Naive B cell (primary cell): ENCODE data around the gene CHST3. TPM values are rescaled to one million over a fixed set of nuclear protein-coding genes. Genes with fewer than 3 reads are reported as not detected.

Experiments
- ATAC-seq, 2 donors: fragments of 150-1000 bp; cut with Tn5 transposase; 2 replicates each; pipeline ENCODE4 v1.10.0; 2021; ENCODE audit warnings: low read depth in 2 of 2, mild to moderate bottlenecking in 2 of 2, moderate library complexity in 2 of 2
- DNase-seq: peaks from one replicate; pipeline ENCODE4 v3.0.0; 2022
- H3K27ac Mint-ChIP-seq, 6 donors: one replicate each; pipeline ENCODE4 v1.8.0; 2020 to 2022; ENCODE audit warnings: mild to moderate bottlenecking in 6 of 6, mixed read lengths in 6 of 6, moderate library complexity in 5 of 6, inconsistent platforms in 2 of 6
- H3K27me3 Mint-ChIP-seq, 3 donors: one replicate each; pipeline ENCODE4 v1.8.0; 2021 to 2022; ENCODE audit warnings: mixed read lengths in 3 of 3, mild to moderate bottlenecking in 1 of 3
- H3K36me3 Mint-ChIP-seq, 2 donors: one replicate each; pipeline ENCODE4 v1.8.0; 2020 to 2022; ENCODE audit warnings: mixed read lengths in 2 of 2, inconsistent platforms in 1 of 2, mild to moderate bottlenecking in 1 of 2
- H3K4me1 Mint-ChIP-seq, 3 donors: one replicate each; pipeline ENCODE4 v1.8.0; 2020 to 2022; ENCODE audit warnings: mixed read lengths in 3 of 3, inconsistent platforms in 1 of 3, mild to moderate bottlenecking in 1 of 3, moderate library complexity in 1 of 3
- H3K4me3 Mint-ChIP-seq, 8 donors: one replicate each; pipeline ENCODE4 v1.8.0; 2020 to 2022; ENCODE audit warnings: mild to moderate bottlenecking in 8 of 8, mixed read lengths in 8 of 8, moderate library complexity in 8 of 8, inconsistent platforms in 2 of 8
- H3K9me3 Mint-ChIP-seq, 7 donors: one replicate each; pipeline ENCODE4 v1.8.0; 2020 to 2022; ENCODE audit warnings: mixed read lengths in 7 of 7, mild to moderate bottlenecking in 5 of 7, inconsistent platforms in 2 of 7, moderate library complexity in 1 of 7
- polyA plus RNA-seq, 6 donors: library from polyadenylated mRNA; unstranded; fragments of 300-500 nt; fragmentation: Illumina TruSeq; gene quantifications; one replicate each; pipeline ENCODE4 v1.2.3, GENCODE V29; 2021; ENCODE audit warnings: low read depth in 6 of 6

The CHST3 gene
- polyA plus RNA-seq, 6 donors from 2014 or later = not detected

GRCh38 chr10:71995449-71995848 is 31.3 kb downstream of the CHST3 start:
- ATAC-seq = no peak
- Mint-ChIP-seq H3K36me3 (no peaks in the 10 kb centered on the region), H3K9me3 (peaks cover 0 to 2% (median 0%) of the 10 kb centered on the region in 7 donors), H3K27ac (no peak overlapping the region), H3K27me3 (peaks cover 0 to 8% (median 6%) of the 10 kb centered on the region in 3 donors), H3K4me1 (peaks cover 0 to 27% (median 24%) of the 10 kb centered on the region in 3 donors), H3K4me3 (no peak overlapping the region)
- DNase-seq = no peak

- peaks cover 0 to 8% (median 6%) of the 10 kb centered on the region in 3 donors for H3K27me3 Mint-ChIP-seq
- ATAC-seq = no peak
- H3K27ac Mint-ChIP-seq = peak overlapping the region in 1 of 6 donors; percentile 35
- peaks cover 0 to 31% (median 29%) of the 10 kb centered on the region in 3 donors for H3K4me1 Mint-ChIP-seq
- peaks cover 0 to 2% (median 0%) of the 10 kb centered on the region in 7 donors for H3K9me3 Mint-ChIP-seq
- H3K36me3 Mint-ChIP-seq = no peaks in the 10 kb centered on the region
- no peak for DNase-seq
- H3K4me3 Mint-ChIP-seq = no peak overlapping the region
Measured at GRCh38 chr10:71995887-71996575, 31.8 kb downstream of the CHST3 start.

- Mint-ChIP-seq H3K27me3 (peaks cover 0 to 8% (median 6%) of the 10 kb centered on the region in 3 donors), H3K9me3 (peaks cover 0 to 2% (median 0%) of the 10 kb centered on the region in 7 donors), H3K4me1 (peaks cover 0 to 31% (median 29%) of the 10 kb centered on the region in 3 donors), H3K36me3 (no peaks in the 10 kb centered on the region), H3K4me3 (peak overlapping the region in 5 of 8 donors; percentile 15 to 78 (median 36)), H3K27ac (peak overlapping the region in 1 of 6 donors; percentile 67)
- peak in 1 of 2 donors; percentile 62 for ATAC-seq
- no peak for DNase-seq
Measured at GRCh38 chr10:71996592-71997371, 32.6 kb downstream of the CHST3 start.

GRCh38 chr10:71998119-71998839 is 34.1 kb downstream of the CHST3 start:
- Mint-ChIP-seq H3K9me3 (peaks cover 0 to 2% (median 0%) of the 10 kb centered on the region in 7 donors), H3K27me3 (peaks cover 0 to 6% (median 4%) of the 10 kb centered on the region in 3 donors), H3K4me1 (peaks cover 0 to 31% (median 29%) of the 10 kb centered on the region in 3 donors), H3K36me3 (no peaks in the 10 kb centered on the region), H3K27ac (peak overlapping the region in 1 of 6 donors; percentile 32), H3K4me3 (peak overlapping the region in 1 of 8 donors; percentile 51)
- ATAC-seq (no peak), DNase-seq (no peak)

GRCh38 chr10:71998840-71999194 is 34.6 kb downstream of the CHST3 start:
- H3K27ac Mint-ChIP-seq = no peak overlapping the region
- no peak for ATAC-seq

GRCh38 chr10:71999360-72000072 is 35.3 kb downstream of the CHST3 start:
- H3K27ac Mint-ChIP-seq = peak overlapping the region in 3 of 6 donors; percentile 39 to 86 (median 73)
- DNase-seq = peak; percentile 29
- H3K27me3 Mint-ChIP-seq = peaks cover 0 to 6% (median 0%) of the 10 kb centered on the region in 3 donors
- no peak for ATAC-seq
- H3K36me3 Mint-ChIP-seq = no peaks in the 10 kb centered on the region
- H3K9me3 Mint-ChIP-seq = no peaks in the 10 kb centered on the region
- H3K4me1 Mint-ChIP-seq = peaks cover 0 to 31% (median 29%) of the 10 kb centered on the region in 3 donors
- peak overlapping the region in 3 of 8 donors; percentile 12 to 86 (median 29) for H3K4me3 Mint-ChIP-seq

More at GRCh38 chr10:71998840-71999194, 34.6 kb downstream of the CHST3 start:
- no peak for DNase-seq
- peaks cover 0 to 6% (median 0%) of the 10 kb centered on the region in 3 donors for H3K27me3 Mint-ChIP-seq
- H3K4me3 Mint-ChIP-seq = no peak overlapping the region
- H3K9me3 Mint-ChIP-seq = peaks cover 0 to 2% (median 0%) of the 10 kb centered on the region in 7 donors
- peaks cover 0 to 31% (median 29%) of the 10 kb centered on the region in 3 donors for H3K4me1 Mint-ChIP-seq
- H3K36me3 Mint-ChIP-seq = no peaks in the 10 kb centered on the region

GRCh38 chr10:72000073-72001032 is 36.2 kb downstream of the CHST3 start:
- H3K27ac Mint-ChIP-seq = peak overlapping the region in 4 of 6 donors; percentile 51 to 86 (median 73)
- peak in 1 of 2 donors; percentile 83 for ATAC-seq
- peaks cover 0 to 6% (median 0%) of the 10 kb centered on the region in 3 donors for H3K27me3 Mint-ChIP-seq
- H3K4me1 Mint-ChIP-seq = peaks cover 0 to 31% (median 29%) of the 10 kb centered on the region in 3 donors
- DNase-seq = no peak
- H3K36me3 Mint-ChIP-seq = no peaks in the 10 kb centered on the region
- peak overlapping the region in 5 of 8 donors; percentile 18 to 86 (median 32) for H3K4me3 Mint-ChIP-seq
- no peaks in the 10 kb centered on the region for H3K9me3 Mint-ChIP-seq

DNA sequence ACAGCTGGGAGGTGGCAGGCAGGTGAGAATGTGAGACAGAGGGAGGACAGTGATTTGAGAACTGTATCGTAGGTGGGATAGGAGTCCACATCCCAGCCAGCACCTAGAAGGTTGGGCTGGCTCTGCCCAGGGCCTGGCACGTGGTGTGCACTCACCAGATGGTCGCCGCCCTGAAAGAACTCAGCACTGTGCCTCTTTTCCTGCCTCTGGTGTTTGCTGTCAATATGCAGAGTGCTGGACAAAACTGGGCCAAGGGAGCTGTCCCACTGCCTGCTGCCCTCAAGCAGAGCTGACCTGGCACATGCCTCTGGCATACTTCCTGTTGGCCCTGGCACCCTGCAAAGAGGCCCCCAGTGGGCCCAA is 36.8 kb downstream of the CHST3 start:
- no peaks in the 10 kb centered on the region for H3K9me3 Mint-ChIP-seq
- peaks cover 0 to 31% (median 29%) of the 10 kb centered on the region in 3 donors for H3K4me1 Mint-ChIP-seq
- no peaks in the 10 kb centered on the region for H3K36me3 Mint-ChIP-seq
- H3K27ac Mint-ChIP-seq = peak overlapping the region in 3 of 6 donors; percentile 51 to 80 (median 61)
- ATAC-seq (no peak), DNase-seq (no peak)
- no peak overlapping the region for H3K4me3 Mint-ChIP-seq
- peaks cover 0 to 6% (median 0%) of the 10 kb centered on the region in 3 donors for H3K27me3 Mint-ChIP-seq

DNA sequence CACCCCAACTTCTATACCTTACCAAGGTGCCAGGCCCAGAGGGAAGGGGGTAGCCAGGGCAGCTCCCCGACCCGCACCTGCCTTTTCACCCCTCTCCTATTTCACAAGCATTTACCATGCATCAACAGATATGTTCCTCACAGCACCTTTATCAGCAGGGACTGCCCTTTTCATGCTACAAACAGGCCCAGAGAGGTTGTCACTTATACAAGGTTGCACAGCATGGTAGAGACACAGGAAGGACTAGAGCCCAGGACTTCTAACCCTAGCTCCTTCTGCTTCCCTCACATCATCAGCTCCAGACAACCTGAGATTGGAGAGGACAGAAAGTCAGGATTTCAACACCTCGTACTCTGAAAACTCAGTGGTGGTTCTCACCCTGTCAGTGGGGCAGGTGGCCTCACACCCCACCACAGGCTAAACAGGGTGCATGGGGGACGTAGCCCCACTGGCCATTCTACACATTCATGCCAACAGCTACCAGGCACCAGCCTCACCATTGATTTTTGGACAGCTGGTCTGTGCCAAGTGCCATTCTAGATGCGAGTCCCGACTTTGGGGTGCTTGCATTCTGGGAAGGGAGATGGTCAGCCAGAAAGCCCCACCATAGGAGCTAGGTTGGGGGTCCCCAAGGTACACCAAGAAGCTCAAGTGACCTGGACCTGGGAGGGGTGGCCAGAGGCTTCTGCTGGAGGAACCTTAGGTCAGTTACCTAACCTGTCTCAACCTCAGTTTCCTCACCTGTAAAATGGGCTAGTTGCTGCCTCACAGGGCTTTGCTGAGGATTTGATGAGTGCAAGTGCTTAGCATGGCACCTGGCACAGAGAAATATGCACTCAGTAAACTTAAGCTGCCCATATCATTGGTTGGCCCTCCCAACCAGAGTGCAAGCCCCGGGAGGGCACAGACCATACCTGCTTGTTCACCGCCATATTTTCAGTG is 38.4 kb downstream of the CHST3 start:
- Mint-ChIP-seq H3K27ac (peak overlapping the region in 1 of 6 donors; percentile 75), H3K4me3 (no peak overlapping the region), H3K27me3 (peaks cover 0 to 6% (median 0%) of the 10 kb centered on the region in 3 donors), H3K36me3 (no peaks in the 10 kb centered on the region), H3K4me1 (peaks cover 0 to 27% (median 21%) of the 10 kb centered on the region in 3 donors), H3K9me3 (peaks cover 0 to 2% (median 0%) of the 10 kb centered on the region in 7 donors)
- DNase-seq (no peak), ATAC-seq (no peak)

DNA sequence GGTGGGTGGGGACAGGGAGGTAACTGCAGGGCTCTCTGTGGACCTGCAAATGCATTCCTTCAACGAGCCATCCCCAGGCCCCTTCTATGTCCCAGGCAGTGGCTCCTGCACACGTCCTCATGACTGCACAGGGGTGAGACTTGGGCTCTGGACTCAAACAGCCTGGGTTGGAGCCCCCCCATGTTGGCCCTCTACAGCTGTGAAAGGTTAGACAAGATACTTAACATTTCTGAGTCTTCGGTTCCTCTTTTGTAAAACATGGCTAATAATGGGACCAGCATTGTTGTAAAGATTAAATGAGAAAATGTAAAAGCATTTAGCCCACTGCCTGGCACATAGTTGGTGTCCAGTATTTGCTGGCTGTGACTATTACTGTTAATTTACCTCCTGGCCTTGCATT is 41.8 kb downstream of the CHST3 start:
- peak in 1 of 2 donors; percentile 20 for ATAC-seq
- H3K4me1 Mint-ChIP-seq = peaks cover 0 to 6% (median 0%) of the 10 kb centered on the region in 3 donors
- no peak for DNase-seq
- H3K4me3 Mint-ChIP-seq = peak overlapping the region in 1 of 8 donors; percentile 10
- H3K27ac Mint-ChIP-seq = no peak overlapping the region
- H3K36me3 Mint-ChIP-seq = no peaks in the 10 kb centered on the region
- H3K27me3 Mint-ChIP-seq = no peaks in the 10 kb centered on the region
- H3K9me3 Mint-ChIP-seq = peaks cover 0 to 2% (median 0%) of the 10 kb centered on the region in 7 donors
